H1 (cell line): Measurements from ENCODE around the gene PCDHGB3. TPM values are rescaled to one million over a fixed set of nuclear protein-coding genes. Genes with fewer than 3 reads are reported as not detected.
"Not testable (repeated sequence)": the region's sequence is repeated elsewhere in the genome, so short reads cannot be mapped to it uniquely, and the experiment has no call there.

Experiments used
- CTCF ChIA-PET: fragments of 300-600 bp; sonication (Branson Sonifier 250); formaldehyde crosslinking; loops from one replicate; lab custom pipeline; 2021; ENCODE audit not compliant: partially characterized antibody; lab: Charles Lee
- POLR2A ChIA-PET: fragments of 300-600 bp; sonication (Branson Sonifier 250); formaldehyde crosslinking; loops from one replicate; lab custom pipeline; 2021; ENCODE audit warnings: inconsistent platforms; ENCODE audit not compliant: partially characterized antibody; lab: Charles Lee
- DNase-seq, 2 experiments: peaks; one replicate each; pipeline versions ENCODE4 v3.0.0 to v3.0.0-alpha.2; 2010 to 2022; ENCODE audit warnings: low spot score in 2 of 2, low read depth in 1 of 2, mixed read lengths in 1 of 2
- FAIRE-seq: peaks from 2 replicates; lab custom pipeline; 2011; peaks lifted over from hg19 to GRCh38; lab: Jason Lieb, UNC
- H2AFZ ChIP-seq: 2 replicates; pipeline ENCODE4 v1.8.1; 2012; ENCODE audit warnings: low read length, inconsistent platforms
- H2AK5ac ChIP-seq: 2 replicates; pipeline ENCODE4 v1.6.1; 2013; ENCODE audit warnings: low read depth, low read length
- H2BK120ac ChIP-seq: replicated peaks from 2 replicates; pipeline ENCODE3; 2013; ENCODE audit warnings: low read depth, low read length, inconsistent platforms
- H2BK12ac ChIP-seq: 2 replicates; pipeline ENCODE4 v1.6.1; 2013; ENCODE audit warnings: low read depth, low read length
- H2BK15ac ChIP-seq: 2 replicates; pipeline ENCODE4 v1.6.1; 2013; ENCODE audit warnings: low read length
- H2BK20ac ChIP-seq: 2 replicates; pipeline ENCODE4 v1.6.1; 2013; ENCODE audit warnings: low read length
- H2BK5ac ChIP-seq: 2 replicates; pipeline ENCODE4 v1.6.1; 2013; ENCODE audit warnings: low read depth, low read length
- H3K14ac ChIP-seq: 2 replicates; pipeline ENCODE4 v1.6.1; 2013; ENCODE audit warnings: inconsistent platforms; ENCODE audit not compliant: insufficient read length
- H3K18ac ChIP-seq: 2 replicates; pipeline ENCODE4 v1.6.1; 2013; ENCODE audit warnings: low read length; ENCODE audit errors: extremely low read depth
- H3K23ac ChIP-seq: 2 replicates; pipeline ENCODE4 v1.6.1; 2013; ENCODE audit warnings: inconsistent platforms; ENCODE audit not compliant: insufficient read length
- H3K23me2 ChIP-seq: 2 replicates; pipeline ENCODE4 v1.6.1; 2013; ENCODE audit warnings: low read depth, low read length
- H3K27ac ChIP-seq: 2 replicates; pipeline ENCODE4 v1.6.1; 2011; ENCODE audit warnings: low read depth, low read length, inconsistent platforms
- H3K27me3 ChIP-seq, 4 experiments: replicated peaks in 1 of 4; 1 replicate in 1 of 4; 2 replicates in 3 of 4; pipeline versions ENCODE4 v1.6.1 to v1.8.1; 2011 to 2013; ENCODE audit warnings: low read length in 3 of 4, mild to moderate bottlenecking in 3 of 4, inconsistent platforms in 2 of 4, mixed read lengths in 2 of 4, moderate library complexity in 1 of 4; ENCODE audit not compliant: control insufficient read depth in 3 of 4, insufficient read depth in 3 of 4; ENCODE audit errors: extremely low read depth in 1 of 4
- H3K36me3 ChIP-seq, 4 experiments: 2 replicates each; pipeline versions ENCODE4 v1.6.1 to v1.8.1; 2011 to 2013; ENCODE audit warnings: mild to moderate bottlenecking in 4 of 4, low read length in 3 of 4, moderate library complexity in 2 of 4, control low read depth in 1 of 4, inconsistent platforms in 1 of 4; ENCODE audit not compliant: insufficient read depth in 4 of 4, control insufficient read depth in 2 of 4
- H3K4ac ChIP-seq: replicated peaks from 2 replicates; pipeline ENCODE3; 2013; ENCODE audit warnings: low read length, low read depth, mixed read lengths, inconsistent platforms; ENCODE audit not compliant: insufficient read length
- H3K4me1 ChIP-seq, 4 experiments: replicated peaks in 1 of 4; 1 replicate in 1 of 4; 2 replicates in 3 of 4; pipeline versions ENCODE4 v1.6.1 to v1.8.1; 2011 to 2013; ENCODE audit warnings: low read length in 3 of 4, inconsistent platforms in 2 of 4, mixed read lengths in 1 of 4; ENCODE audit not compliant: insufficient read depth in 4 of 4, control insufficient read depth in 3 of 4
- H3K4me2 ChIP-seq, 2 experiments: 2 replicates each; pipeline versions ENCODE4 v1.6.1 to v1.8.1; 2011 to 2013; ENCODE audit warnings: low read depth in 2 of 2, low read length in 2 of 2, control low read depth in 1 of 2, inconsistent platforms in 1 of 2, mild to moderate bottlenecking in 1 of 2; ENCODE audit not compliant: insufficient read depth in 1 of 2
- H3K4me3 ChIP-seq, 4 experiments: fragments of 200-600, 300-600 bp in 1 of 4; sonication (generic), shearing (Covaris generic), sonication (Bioruptor Twin) in 1 of 4; 2 replicates each; pipeline versions ENCODE4 v1.5.1 to v1.8.1; 2011 to 2016; ENCODE audit warnings: low read length in 4 of 4, low read depth in 3 of 4, control low read depth in 2 of 4, inconsistent platforms in 2 of 4, mild to moderate bottlenecking in 2 of 4, mixed read lengths in 1 of 4, moderate library complexity in 1 of 4; ENCODE audit not compliant: insufficient read depth in 2 of 4; ENCODE audit errors: extremely low read depth in 1 of 4
- H3K56ac ChIP-seq: replicated peaks from 2 replicates; pipeline ENCODE3; 2013; ENCODE audit warnings: low read depth, mild to moderate bottlenecking, mixed read lengths, low read length, inconsistent platforms; ENCODE audit not compliant: insufficient read length
- H3K79me1 ChIP-seq: 2 replicates; pipeline ENCODE4 v1.6.1; 2013; ENCODE audit warnings: low read depth, low read length, control low read depth
- H3K79me2 ChIP-seq, 2 experiments: 2 replicates each; pipeline versions ENCODE4 v1.6.1 to v1.8.1; 2012 to 2013; ENCODE audit warnings: low read length in 2 of 2, mild to moderate bottlenecking in 2 of 2, inconsistent platforms in 1 of 2; ENCODE audit not compliant: insufficient read depth in 2 of 2, control insufficient read depth in 1 of 2
- H3K9ac ChIP-seq, 4 experiments: replicated peaks in 1 of 4; 1 replicate in 1 of 4; 2 replicates in 3 of 4; pipeline versions ENCODE4 v1.6.1 to v1.8.1; 2011 to 2013; ENCODE audit warnings: low read depth in 3 of 4, low read length in 3 of 4, control low read depth in 2 of 4, mild to moderate bottlenecking in 2 of 4, moderate library complexity in 2 of 4, inconsistent platforms in 1 of 4; ENCODE audit errors: extremely low read depth in 1 of 4
- H3K9me3 ChIP-seq, 2 experiments: 2 replicates each; pipeline versions ENCODE4 v1.6.1 to v1.8.1; 2012 to 2013; ENCODE audit warnings: mild to moderate bottlenecking in 2 of 2, moderate library complexity in 2 of 2, control low read depth in 1 of 2, inconsistent platforms in 1 of 2, low read depth in 1 of 2, low read length in 1 of 2, mixed read lengths in 1 of 2; ENCODE audit not compliant: insufficient read depth in 2 of 2
- H4K20me1 ChIP-seq, 2 experiments: replicated peaks in 1 of 2; 2 replicates each; pipeline versions ENCODE3 to v1.8.1; 2011 to 2013; ENCODE audit warnings: inconsistent platforms in 2 of 2, low read length in 2 of 2, mild to moderate bottlenecking in 1 of 2; ENCODE audit not compliant: insufficient read depth in 2 of 2, control insufficient read depth in 1 of 2
- H4K5ac ChIP-seq: 2 replicates; pipeline ENCODE4 v1.6.1; 2013; ENCODE audit warnings: low read length, low read depth, mixed read lengths, inconsistent platforms; ENCODE audit not compliant: insufficient read length
- H4K8ac ChIP-seq: 2 replicates; pipeline ENCODE4 v1.8.0; 2013; ENCODE audit warnings: mild to moderate bottlenecking, moderate library complexity, low read length, inconsistent platforms; ENCODE audit not compliant: insufficient read depth; ENCODE audit errors: extremely low read depth
- H4K91ac ChIP-seq: replicated peaks from 2 replicates; pipeline ENCODE3; 2013; ENCODE audit warnings: low read length, mixed read lengths, inconsistent platforms; ENCODE audit not compliant: insufficient read length
- RAD21 ChIP-seq, 2 experiments: IDR thresholded peaks in 1 of 2; conservative IDR thresholded peaks in 1 of 2; 2 replicates each; pipeline ENCODE4 v1.6.1; 2011; ENCODE audit warnings: low read depth in 2 of 2, low read length in 2 of 2, improper control_type of control experiment in 1 of 2, inconsistent platforms in 1 of 2, mild to moderate bottlenecking in 1 of 2, moderate library complexity in 1 of 2
- WGBS, 2 experiments: shearing (Covaris generic) in 1 of 2; methylation state at CpG; one replicate each; pipeline versions ENCODE4 v1.1.6 to v1.1.7; 2013 to 2015; ENCODE audit warnings: low lambda C conversion rate in 2 of 2, mixed read lengths in 2 of 2, inconsistent platforms in 1 of 2, low coverage in 1 of 2, missing lambda C conversion rate in 1 of 2; ENCODE audit not compliant: insufficient replicate concordance in 2 of 2, insufficient coverage in 1 of 2, insufficient read length in 1 of 2; ENCODE audit errors: extremely low coverage in 1 of 2, missing lambda C conversion rate in 1 of 2; 5-methylcytosine and 5-hydroxymethylcytosine counted together
- polyA plus RNA-seq, 7 experiments: library from polyadenylated mRNA; depleted of rRNA in 3 of 7; stranded (reverse) in 5 of 7; unstranded in 2 of 7; fragments of >200 nt in 5 of 7; fragments of 200-250 nt in 2 of 7; gene quantifications; 1 replicate in 5 of 7; 2 replicates in 1 of 7; 4 replicates in 1 of 7; pipeline versions ENCODE4 v1.2.1 to v1.2.3, GENCODE V29; 2011 to 2013; ENCODE audit warnings: missing spikeins in 2 of 7, mixed read lengths in 2 of 7
- total RNA-seq: library from RNA; stranded (reverse); fragmentation: NEBNext Ultra II Directional; extraction: Animal tissue kit (Norgen Biotek cat#: 25700); gene quantifications from 2 replicates; pipeline ENCODE4 v1.2.1, GENCODE V29; 2021
- TF ChIP-seq, protein P1 (sequence below), 3 experiments: IDR thresholded peaks; 1 replicate in 2 of 3; 2 replicates in 1 of 3; pipeline versions ENCODE4 v1.5.1 to v1.6.1; 2011; ENCODE audit warnings: low read length in 3 of 3, mild to moderate bottlenecking in 3 of 3, inconsistent platforms in 2 of 3, low read depth in 1 of 3, moderate library complexity in 1 of 3; ENCODE audit not compliant: insufficient read depth in 1 of 3; ENCODE audit errors: control extremely low read depth in 1 of 3

PCDHGB3 gene
- total and polyA plus RNA-seq, 2 of the 8 experiments (the other 6 are each of a cell fraction or from before 2014, with no cell fraction given) = 1.6 to 1.9 TPM

DNA sequence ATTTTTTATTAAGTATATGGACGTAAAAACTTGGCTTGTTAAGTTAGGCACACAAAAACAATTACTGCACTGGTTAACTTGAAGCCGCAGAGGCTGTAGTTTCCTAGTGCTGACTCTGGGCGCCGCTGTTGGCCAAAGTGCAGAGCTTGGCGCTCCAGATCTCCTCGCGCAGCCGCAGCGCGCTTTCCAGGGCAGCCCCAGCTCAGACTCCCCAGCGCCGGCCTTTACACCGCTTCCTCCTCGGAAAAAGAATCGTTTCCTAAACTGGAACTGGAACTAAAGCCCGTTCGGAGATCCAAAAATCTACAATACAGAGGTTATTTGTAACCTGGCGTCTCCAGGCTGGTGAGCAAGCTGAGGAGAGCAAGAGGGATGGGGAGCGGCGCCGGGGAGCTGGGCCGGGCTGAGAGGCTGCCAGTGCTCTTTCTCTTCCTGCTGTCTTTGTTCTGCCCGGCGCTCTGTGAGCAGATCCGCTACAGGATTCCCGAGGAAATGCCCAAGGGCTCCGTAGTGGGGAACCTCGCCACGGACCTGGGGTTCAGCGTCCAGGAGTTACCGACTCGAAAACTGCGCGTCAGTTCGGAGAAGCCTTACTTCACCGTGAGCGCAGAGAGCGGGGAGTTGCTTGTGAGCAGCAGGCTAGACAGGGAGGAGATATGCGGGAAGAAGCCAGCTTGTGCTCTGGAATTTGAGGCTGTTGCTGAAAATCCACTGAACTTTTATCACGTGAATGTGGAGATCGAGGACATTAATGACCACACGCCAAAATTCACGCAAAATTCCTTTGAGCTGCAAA, 27.9 kb downstream of the PCDHGB3 start, which contains the start of gene PCDHGB5:
Gene PCDHGB5 (plus strand): TSS at position 192 of the 796 bp plus-strand sequence. CDS start 181 bp downstream, at position 373.
- H3K4me2 ChIP-seq, H2AFZ ChIP-seq, H2BK15ac ChIP-seq, H4K5ac ChIP-seq: not testable (repeated sequence)
- TF ChIP-seq RAD21 (IDR thresholded peaks at IDR 0.05 in 1 of 2, conservative IDR thresholded peaks at IDR 0.05 in 1 of 2; ENCODE audit: low read depth in 2 of 2, low read length in 2 of 2) = peak; percentile 17 to 32; a peak in 3 of 4 replicates
- TF ChIP-seq, protein P1, sequence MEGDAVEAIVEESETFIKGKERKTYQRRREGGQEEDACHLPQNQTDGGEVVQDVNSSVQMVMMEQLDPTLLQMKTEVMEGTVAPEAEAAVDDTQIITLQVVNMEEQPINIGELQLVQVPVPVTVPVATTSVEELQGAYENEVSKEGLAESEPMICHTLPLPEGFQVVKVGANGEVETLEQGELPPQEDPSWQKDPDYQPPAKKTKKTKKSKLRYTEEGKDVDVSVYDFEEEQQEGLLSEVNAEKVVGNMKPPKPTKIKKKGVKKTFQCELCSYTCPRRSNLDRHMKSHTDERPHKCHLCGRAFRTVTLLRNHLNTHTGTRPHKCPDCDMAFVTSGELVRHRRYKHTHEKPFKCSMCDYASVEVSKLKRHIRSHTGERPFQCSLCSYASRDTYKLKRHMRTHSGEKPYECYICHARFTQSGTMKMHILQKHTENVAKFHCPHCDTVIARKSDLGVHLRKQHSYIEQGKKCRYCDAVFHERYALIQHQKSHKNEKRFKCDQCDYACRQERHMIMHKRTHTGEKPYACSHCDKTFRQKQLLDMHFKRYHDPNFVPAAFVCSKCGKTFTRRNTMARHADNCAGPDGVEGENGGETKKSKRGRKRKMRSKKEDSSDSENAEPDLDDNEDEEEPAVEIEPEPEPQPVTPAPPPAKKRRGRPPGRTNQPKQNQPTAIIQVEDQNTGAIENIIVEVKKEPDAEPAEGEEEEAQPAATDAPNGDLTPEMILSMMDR (IDR thresholded peaks at IDR 0.05; ENCODE audit: control extremely low read depth in 1 of 3, insufficient read depth in 1 of 3, low read depth in 1 of 3, low read length in 3 of 3) = peak in 2 of 3 experiments; percentile 29 to 39; a peak in 2 of 4 replicates
- TF ChIP-seq, all 59 proteins: peak for 2; not testable (repeated sequence) for 57
- not testable (repeated sequence) for H3K27ac ChIP-seq, H3K4me1 ChIP-seq, H2AK5ac ChIP-seq, H3K27me3 ChIP-seq, H4K8ac ChIP-seq, H2BK120ac ChIP-seq, H4K91ac ChIP-seq, H3K9ac ChIP-seq, H2BK5ac ChIP-seq, H3K79me1 ChIP-seq, DNase-seq, H2BK12ac ChIP-seq, H3K18ac ChIP-seq, H2BK20ac ChIP-seq, H3K79me2 ChIP-seq, H3K23me2 ChIP-seq, H3K4ac ChIP-seq, H4K20me1 ChIP-seq, H3K14ac ChIP-seq, H3K23ac ChIP-seq, H3K56ac ChIP-seq
- FAIRE-seq = peak; percentile 91
- ChIA-PET POLR2A (interaction anchor here (0.6 to 0.9 kb wide), 3 partner anchors 10 to 160 kb away, joined by 3 to 4 read pairs (median 3); no protein-coding TSS in a partner anchor), CTCF (interaction anchor here (0.7 to 4.0 kb wide), 29 partner anchors 9 to 320 kb away, joined by 3 to 34 read pairs (median 5); partner anchors contain the start of genes PCDHB10, PCDHB11, PCDHB15 and PCDHGA10)
- peaks cover 48 to 56% of the 10 kb centered on the region in 2 experiments for H3K9me3 ChIP-seq
- peaks cover 0 to 14% (median 4%) of the 10 kb centered on the region in 4 experiments; a peak in 6 of 8 replicates for H3K36me3 ChIP-seq
- peak within 1 kb of the TSS in 1 of 4 experiments; percentile 46; a peak in 1 of 8 replicates for H3K4me3 ChIP-seq
- 71% methylated on average over 15 of the region's 43 CpGs; no CpG with 5 or more reads in 1 of the 2 experiments for WGBS, 2 experiments
